SK-N-SH treated with all-trans-retinoic acid at 6 μM for 48 hours (cell line): ENCODE results near the gene FAM111A.

ENCODE experiments used
- ARNTL ChIP-seq: fragments of 450-650 bp; formaldehyde crosslinking; IDR thresholded peaks from 2 replicates; pipeline ENCODE4 v1.5.0; 2020; ENCODE audit warnings: low read depth, mild to moderate bottlenecking, moderate library complexity, borderline replicate concordance
- BACH2 ChIP-seq: fragments of 250-450 bp; sonication (Bioruptor Pico); IDR thresholded peaks from 2 replicates; pipeline ENCODE4 v1.9.0; 2021; ENCODE audit warnings: mild to moderate bottlenecking, borderline replicate concordance
- CSDC2 ChIP-seq: fragments of 250-450 bp; sonication (Bioruptor Pico); IDR thresholded peaks from 2 replicates; pipeline ENCODE4 v1.5.0; 2020; ENCODE audit warnings: mild to moderate bottlenecking, moderate library complexity
- ESRRG ChIP-seq: fragments of 250-450 bp; sonication (Bioruptor Pico); IDR thresholded peaks from 2 replicates; pipeline ENCODE4 v1.6.1; 2021; ENCODE audit warnings: mild to moderate bottlenecking
- RARB ChIP-seq: fragments of 250-450 bp; sonication (Bioruptor Pico); IDR thresholded peaks from 2 replicates; pipeline ENCODE4 v1.8.0; 2021; ENCODE audit warnings: mild to moderate bottlenecking, moderate library complexity
- TCF4 ChIP-seq: fragments of 250-450 bp; sonication (Bioruptor Pico); IDR thresholded peaks from 2 replicates; pipeline ENCODE4 v1.8.0; 2021; ENCODE audit warnings: mild to moderate bottlenecking, moderate library complexity, borderline replicate concordance
- ZFP3 ChIP-seq: fragments of 250-450 bp; sonication (Bioruptor Pico); IDR thresholded peaks from 2 replicates; pipeline ENCODE4 v1.5.0; 2020; ENCODE audit warnings: mild to moderate bottlenecking, moderate library complexity
- ZFP30 ChIP-seq: fragments of 450-650 bp; formaldehyde crosslinking; IDR thresholded peaks from 2 replicates; pipeline ENCODE4 v1.5.0; 2022; ENCODE audit warnings: mild to moderate bottlenecking, moderate library complexity
- TF ChIP-seq, protein P1 (sequence below): fragments of 250-450 bp; sonication (Bioruptor Pico); IDR thresholded peaks from 2 replicates; pipeline ENCODE4 v1.8.0; 2020; ENCODE audit warnings: mild to moderate bottlenecking, moderate library complexity, borderline replicate concordance
- TF ChIP-seq, protein P2 (sequence below): fragments of 250-450 bp; sonication (Bioruptor Pico); IDR thresholded peaks from 2 replicates; pipeline ENCODE4 v1.8.0; 2021; ENCODE audit warnings: low read depth, mild to moderate bottlenecking, moderate library complexity, borderline replicate concordance

DNA sequence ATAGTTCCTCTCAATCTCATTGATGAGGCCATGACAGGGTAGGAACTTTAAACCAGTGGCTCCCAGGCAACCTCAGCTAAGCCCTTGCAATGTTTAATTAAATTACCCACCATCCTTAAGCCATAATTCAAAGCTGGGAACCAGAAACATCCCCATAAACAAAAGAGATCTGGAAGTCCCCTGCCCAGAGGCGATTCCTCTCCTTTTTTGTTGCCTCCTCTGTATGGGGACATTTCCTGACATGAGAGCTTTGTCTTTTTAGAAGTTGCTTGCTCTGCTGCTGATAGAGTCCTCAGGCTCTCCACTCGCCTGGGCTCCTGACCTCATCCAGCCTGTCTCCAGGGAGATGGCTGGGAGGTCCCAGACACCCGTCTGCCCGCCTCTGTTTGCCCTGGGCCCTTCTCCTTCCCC lies 32.4 kb downstream of the FAM111A start:
- no peak for TF ChIP-seq ZFP30
- no peak for TF ChIP-seq CSDC2 (CRISPR knock-in tag)
- no peak for TF ChIP-seq BACH2 (CRISPR knock-in tag)
- no peak for TF ChIP-seq ESRRG
- TF ChIP-seq, protein P1, sequence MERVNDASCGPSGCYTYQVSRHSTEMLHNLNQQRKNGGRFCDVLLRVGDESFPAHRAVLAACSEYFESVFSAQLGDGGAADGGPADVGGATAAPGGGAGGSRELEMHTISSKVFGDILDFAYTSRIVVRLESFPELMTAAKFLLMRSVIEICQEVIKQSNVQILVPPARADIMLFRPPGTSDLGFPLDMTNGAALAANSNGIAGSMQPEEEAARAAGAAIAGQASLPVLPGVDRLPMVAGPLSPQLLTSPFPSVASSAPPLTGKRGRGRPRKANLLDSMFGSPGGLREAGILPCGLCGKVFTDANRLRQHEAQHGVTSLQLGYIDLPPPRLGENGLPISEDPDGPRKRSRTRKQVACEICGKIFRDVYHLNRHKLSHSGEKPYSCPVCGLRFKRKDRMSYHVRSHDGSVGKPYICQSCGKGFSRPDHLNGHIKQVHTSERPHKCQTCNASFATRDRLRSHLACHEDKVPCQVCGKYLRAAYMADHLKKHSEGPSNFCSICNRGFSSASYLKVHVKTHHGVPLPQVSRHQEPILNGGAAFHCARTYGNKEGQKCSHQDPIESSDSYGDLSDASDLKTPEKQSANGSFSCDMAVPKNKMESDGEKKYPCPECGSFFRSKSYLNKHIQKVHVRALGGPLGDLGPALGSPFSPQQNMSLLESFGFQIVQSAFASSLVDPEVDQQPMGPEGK (CRISPR knock-in tag): no peak
- TF ChIP-seq RARB (CRISPR knock-in tag): no peak
- TF ChIP-seq, protein P2, sequence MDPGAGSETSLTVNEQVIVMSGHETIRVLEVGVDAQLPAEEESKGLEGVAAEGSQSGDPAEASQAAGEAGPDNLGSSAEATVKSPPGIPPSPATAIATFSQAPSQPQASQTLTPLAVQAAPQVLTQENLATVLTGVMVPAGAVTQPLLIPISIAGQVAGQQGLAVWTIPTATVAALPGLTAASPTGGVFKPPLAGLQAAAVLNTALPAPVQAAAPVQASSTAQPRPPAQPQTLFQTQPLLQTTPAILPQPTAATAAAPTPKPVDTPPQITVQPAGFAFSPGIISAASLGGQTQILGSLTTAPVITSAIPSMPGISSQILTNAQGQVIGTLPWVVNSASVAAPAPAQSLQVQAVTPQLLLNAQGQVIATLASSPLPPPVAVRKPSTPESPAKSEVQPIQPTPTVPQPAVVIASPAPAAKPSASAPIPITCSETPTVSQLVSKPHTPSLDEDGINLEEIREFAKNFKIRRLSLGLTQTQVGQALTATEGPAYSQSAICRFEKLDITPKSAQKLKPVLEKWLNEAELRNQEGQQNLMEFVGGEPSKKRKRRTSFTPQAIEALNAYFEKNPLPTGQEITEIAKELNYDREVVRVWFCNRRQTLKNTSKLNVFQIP (CRISPR knock-in tag): no peak
- no peak for TF ChIP-seq ARNTL (CRISPR knock-in tag)
- no peak for TF ChIP-seq ZFP3 (CRISPR knock-in tag)
- TF ChIP-seq TCF4 (CRISPR knock-in tag): no peak
